C4-2B (cell line): ENCODE data around the gene ZIM2.

ENCODE experiments used
- CTCF ChIP-seq: fragments of 450-650 bp; conservative IDR thresholded peaks from 2 replicates; pipeline ENCODE4 v1.5.1; 2017; ENCODE audit warnings: mild to moderate bottlenecking
- ZFX ChIP-seq: fragments of 450-650 bp; IDR thresholded peaks from 2 replicates; pipeline ENCODE4 v1.6.1; 2017

GRCh38 chr19:56856822-56857221, 16.3 kb upstream of the ZIM2 start:
- TF ChIP-seq CTCF (no peak), ZFX (no peak)
